NCI-H1694 treated with DMSO at 0.1 percent for 48 hours (cell line): ENCODE data around the gene C12orf50.
A peak's percentile ranks its signal among the peaks of the same experiment; 100 is the strongest.
"Not testable (repeated sequence)": the region's sequence is repeated elsewhere in the genome, so short reads cannot be mapped to it uniquely, and the experiment has no call there.

Source experiments
- DNase-seq: peaks from one replicate; lab custom pipeline; 2025; lab: John Stamatoyannopoulos, UW

C12orf50 gene

GRCh38 chr12:87985069-87985675 lies 44.0 kb downstream of the C12orf50 start:
- no peak for DNase-seq

GRCh38 chr12:87982208-87982607 lies 47.0 kb downstream of the C12orf50 start:
- DNase-seq: no peak

DNA sequence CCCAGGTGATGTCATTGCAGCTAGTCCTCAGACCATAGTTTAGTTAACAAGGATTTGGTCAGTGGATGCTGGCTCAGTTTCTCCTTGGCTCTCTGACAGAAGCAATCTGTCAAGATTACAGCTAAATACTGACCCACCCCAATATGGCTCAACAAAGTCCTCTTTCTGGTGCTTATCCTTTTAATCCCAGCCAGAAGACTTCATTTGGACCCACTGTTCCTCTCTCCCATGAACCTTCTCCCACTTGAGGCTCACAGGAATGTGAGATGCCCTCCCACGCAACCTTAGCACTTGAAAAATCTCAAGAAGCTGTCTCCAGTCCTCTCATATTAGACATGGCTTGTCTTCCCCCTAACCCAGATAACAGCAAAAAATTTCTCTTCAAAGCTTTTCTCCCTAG lies 47.7 kb downstream of the C12orf50 start:
- no peak for DNase-seq

DNA sequence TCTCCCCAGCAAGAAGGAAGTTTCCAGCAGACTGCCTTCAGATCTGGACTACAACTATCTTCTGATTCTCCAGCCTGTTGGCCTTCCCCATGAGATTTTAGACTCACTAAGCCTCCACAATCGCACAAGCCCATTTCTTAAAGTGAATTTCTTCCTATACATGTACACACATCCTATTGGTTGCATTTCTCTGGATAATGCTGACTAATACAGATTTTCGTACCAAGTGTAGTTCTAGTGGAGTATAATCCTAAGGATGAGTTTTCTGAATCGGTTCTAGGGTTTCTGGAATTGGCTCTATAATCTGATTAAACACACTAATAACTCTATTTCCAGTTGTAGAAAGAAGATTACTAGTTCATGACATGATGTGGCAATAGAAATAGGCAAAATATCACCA lies 53.3 kb downstream of the C12orf50 start:
- no peak for DNase-seq

DNA sequence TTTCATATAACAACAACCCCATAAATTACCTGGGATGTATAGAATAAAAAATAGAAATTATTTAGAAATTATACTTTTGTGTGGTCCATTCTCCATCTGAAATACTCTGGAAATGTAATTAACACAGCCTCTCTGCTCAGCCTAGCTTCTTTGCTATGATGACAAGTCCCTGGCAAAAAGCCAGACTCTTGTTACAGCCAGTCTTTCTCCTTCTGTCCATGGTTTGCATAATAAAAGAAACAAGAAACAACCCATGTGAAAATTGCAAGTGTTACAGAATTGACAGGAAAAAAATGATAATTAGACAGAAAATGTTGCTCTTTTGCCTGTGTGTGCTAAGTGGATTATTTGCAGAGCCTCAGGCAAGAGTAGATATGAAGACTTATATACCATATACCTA lies 61.3 kb downstream of the C12orf50 start:
- DNase-seq: no peak

DNA sequence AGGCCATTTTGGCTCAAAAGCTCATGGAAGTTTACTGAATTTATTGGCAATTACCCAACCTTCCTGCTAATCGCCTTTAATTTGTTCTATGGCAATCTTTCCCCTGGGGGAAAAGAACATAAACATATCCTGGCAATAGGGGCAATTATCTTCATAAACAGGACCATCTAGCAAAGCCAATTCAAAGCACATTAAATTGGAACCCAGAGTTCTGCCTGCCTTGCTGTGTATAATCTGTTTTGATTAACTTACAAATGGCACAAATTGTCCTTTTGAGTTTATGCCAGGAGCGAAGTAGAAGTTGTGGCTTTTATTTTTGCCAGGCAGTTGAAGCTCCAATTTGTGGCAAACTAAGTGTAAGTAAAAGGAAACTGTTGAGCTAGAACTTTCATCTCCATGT lies 68.6 kb downstream of the C12orf50 start:
- DNase-seq: no peak

DNA sequence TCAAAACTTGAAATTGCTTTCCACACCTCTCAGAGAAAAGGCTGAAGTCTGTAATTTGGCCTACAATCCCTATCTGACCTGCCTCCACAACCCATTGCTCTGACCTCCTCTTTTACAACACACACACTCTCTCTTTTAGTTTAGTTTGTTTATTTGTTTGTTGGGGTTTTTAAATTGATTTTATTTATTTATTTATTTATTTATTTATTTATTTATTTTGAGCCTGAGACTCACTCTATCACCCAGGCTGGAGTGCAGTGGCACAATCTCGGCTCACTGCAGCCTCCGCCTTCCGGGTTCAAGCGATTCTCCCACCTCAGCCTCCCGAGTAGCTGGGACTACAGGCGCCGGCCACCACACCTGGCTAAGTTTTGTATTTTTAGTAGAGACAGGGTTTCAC lies 75.2 kb downstream of the C12orf50 start:
- not testable (repeated sequence) for DNase-seq

DNA sequence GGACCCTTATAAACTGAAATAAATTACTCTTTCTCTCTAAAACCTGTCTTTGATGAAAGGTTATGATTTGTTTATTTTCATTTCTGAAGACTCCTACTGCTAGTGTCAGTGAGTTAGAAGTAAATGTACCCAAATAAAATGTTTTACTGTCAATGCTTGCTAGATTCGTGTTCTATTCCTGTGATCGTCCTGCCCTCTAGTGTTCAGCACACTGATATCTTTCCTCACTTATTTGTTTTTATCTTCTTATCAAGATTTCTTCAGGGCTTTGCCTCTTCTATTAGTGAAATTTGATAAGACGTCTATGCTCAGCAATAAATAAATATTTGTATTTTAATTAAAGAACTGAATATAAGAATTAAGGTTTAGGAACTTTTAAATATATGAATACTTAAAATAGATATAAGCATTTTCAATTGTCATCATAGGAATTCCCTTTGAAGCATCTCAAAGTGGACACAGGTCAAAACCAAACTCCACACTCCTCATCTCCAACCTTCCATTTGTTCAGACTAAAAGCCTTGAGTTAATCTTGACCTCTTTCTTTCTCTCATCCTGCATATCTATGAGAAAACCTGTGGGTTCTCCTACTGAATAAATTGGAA lies 75.8 kb downstream of the C12orf50 start:
- peak; percentile 68 for DNase-seq

DNA sequence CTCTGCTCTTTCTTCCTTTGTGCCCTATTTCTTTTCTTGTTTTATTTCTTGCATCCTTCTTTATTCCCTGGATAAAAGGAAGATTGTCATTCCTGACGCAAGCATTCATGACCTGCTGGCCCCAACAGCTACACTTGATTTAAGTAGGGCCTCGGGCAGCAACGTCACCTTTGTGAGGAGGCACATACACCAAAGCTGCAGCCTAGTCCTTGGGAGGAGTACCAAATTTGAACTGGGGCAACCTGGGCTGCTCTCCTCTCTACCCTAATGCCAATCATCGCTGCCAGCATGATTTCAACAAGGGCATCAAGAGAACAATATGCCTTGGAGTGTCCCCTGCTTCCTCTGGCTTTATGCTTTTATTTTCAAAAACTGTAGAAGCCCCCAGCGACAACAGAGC lies 76.4 kb downstream of the C12orf50 start:
- DNase-seq: no peak

DNA sequence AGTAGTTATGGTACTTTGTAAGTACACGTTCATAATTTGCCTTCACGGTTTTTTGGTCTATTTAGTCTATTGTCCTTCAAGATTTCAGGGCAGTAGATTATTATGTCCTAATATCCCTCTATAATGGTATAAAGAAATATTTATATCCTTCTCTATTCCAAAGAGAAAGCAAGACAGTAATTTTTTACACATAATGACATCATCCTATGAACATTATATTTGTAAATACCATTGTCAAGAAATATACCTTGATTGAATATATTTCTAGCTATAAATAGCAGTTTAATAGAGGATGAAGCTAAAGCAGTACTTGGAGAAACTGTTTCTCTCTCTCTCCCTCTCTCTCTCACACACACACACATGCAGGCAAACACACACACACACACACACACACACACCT lies 77.0 kb downstream of the C12orf50 start:
- no peak for DNase-seq

DNA sequence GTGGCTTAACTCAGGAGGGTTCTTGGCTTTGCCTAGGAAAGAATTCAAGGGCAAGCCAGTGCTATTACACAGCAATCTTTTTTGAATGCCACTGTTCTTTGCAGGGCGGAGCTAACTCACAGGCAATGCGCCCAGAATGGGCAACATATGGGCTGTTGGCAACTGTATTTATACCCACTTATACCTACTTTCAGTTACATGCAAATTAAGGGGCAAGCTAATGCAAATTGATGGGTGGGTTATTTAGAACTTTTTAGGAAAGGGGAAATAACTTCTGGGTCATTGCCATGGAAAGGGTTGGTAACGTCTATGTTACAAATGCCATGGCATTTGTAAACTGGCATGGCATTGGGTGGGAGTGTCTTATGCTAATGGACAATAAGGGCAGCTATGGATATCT lies 85.4 kb downstream of the C12orf50 start:
- DNase-seq: peak; percentile 18

DNA sequence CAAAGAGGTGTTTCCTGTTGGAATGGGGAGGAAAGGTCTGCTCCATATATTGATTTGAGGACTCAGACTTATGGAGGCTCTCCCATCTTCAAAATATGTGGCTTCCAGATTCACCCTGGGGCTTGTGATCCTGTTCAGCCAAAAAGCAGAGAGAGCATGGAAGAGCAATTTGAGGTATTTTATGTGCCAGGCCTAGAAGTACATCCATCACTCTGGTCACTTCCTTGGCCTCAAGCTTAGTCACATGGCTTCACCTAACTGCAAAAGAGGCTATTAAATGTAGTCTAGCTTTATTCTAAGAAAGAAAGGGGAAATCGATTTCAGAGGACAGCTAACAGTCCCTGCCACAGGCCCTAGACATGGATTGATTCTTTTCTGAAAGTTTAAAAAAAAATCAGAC lies 86.2 kb downstream of the C12orf50 start:
- DNase-seq: no peak

DNA sequence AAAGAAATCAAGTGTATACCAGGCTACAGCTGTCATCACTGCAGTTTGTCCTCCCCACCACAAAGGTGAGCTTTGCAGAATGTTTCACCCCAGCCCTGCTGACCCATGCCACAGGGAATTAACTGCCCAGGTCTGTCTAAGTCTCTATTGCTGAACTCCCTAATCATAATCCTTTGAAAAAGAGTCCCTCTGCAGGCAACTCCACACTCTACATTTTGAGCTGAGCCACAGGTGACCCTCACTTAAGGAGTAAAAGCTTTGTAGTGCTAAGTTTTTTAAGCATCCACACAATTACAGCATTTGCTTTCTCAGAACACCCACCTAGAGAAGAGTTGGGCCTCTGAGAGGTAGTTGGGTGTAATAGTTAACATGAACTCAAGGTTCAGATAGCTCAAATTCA lies 90.0 kb downstream of the C12orf50 start:
- no peak for DNase-seq

DNA sequence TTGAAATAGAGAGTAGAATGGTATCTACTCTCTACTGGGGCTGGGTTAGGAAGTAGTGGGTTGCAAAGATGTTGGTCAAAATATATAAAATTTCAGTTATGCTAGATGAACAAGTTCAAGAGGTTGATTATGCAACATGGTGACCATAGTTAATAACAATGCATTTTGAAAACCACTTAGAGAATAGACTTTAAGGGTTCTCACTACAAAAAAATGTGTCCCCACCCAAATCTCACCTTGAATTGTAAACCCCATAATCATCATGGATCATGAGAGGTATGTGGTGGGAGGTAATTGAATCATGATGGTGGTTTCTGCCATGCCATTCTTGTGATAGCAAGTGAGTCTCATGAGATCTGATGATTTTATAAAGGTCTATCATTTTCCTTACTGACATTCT lies 94.0 kb downstream of the C12orf50 start:
- DNase-seq: no peak

DNA sequence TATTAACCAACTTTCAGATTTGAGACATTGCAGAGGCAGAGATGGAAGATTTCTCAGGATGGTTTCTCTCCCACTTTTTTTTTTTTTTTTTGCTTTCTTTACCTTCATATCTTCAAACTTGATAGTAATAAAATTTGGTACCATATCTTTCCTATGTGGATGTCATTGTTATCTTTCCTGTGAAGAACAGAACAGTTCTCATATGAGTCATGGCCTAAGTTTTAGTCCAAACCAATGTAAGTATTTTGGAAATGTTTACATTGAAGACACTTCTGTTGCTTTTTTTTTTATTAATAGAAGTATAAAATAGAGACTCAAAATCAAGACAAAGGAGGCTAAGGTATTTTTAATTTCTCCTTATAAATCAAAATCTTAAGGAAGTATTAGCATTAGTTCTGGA lies 95.2 kb downstream of the C12orf50 start:
- no peak for DNase-seq

GRCh38 chr12:87931812-87932211 lies 97.4 kb downstream of the C12orf50 start:
- DNase-seq: peak; percentile 22

DNA sequence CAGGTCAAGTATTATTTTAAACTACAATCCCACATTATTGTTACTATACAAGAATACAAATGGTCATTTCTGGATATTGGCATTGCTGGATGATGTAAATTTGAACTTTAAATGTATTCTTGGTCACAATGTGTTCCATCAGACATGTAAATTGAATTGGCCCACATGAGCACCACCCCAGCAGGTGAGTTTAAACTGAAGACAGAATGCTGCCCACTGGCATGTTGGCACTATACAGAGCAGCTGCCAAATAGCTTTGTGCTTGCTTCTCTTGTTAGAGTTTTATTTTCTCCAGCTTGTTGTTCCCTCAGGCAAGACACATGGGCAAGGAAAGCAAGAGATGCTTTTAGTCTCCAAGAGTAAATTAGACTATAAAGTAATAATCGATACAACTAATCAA lies 98.6 kb downstream of the C12orf50 start:
- DNase-seq: no peak
